ENCODE measurements around the gene RGS12. TPM values are rescaled to one million over a fixed set of nuclear protein-coding genes. Genes with fewer than 3 reads are reported as not detected.

RGS12 gene
- polyA plus RNA-seq, 1 donor (not counting 4 experiments of a cell fraction or from before 2014, with no cell fraction given), result 34.0 TPM

DNA sequence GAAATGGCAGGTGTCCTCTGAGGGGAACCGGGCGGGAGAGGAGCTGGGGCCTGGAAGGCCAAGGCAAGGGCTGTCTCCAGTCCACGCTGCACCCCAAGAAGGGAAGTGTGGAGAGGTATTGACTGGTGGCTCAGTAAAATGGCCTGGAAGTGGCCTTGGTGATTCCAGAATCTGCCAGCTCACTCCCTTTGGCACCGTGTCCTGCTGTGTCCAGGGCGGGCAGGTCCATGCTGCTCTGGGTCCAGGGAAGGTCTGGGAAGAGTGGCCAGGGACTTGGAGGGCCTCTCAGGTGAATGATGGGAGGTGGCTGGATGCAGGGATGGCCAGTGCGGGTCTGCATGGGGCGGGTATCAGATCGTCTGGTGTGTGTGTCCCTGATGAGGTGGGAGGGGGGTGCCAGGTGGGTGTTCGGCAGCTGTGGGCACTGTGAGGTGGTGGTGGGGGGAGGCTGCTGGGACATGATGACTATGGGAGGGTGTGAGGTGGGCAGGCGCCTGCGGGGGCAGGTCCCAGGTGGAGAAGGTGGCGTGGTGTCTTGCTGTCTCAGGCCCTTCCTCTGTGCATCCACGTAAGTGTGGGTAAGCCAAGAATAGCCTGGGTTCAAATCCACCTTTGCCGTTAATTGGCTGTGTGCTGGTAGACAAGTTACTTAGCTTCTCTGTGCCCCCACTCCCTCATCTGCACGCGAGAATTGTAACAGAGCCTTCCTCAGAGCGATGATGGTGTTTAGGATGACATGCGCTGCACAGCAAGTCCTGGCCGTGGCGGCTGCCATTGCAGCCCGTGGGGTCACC, 17.7 kb downstream of the RGS12 start:
- H3K9ac ChIP-seq (ENCODE audit: control insufficient read depth, extremely low read depth, insufficient read depth, low read length), result no peak overlapping the region

DNA sequence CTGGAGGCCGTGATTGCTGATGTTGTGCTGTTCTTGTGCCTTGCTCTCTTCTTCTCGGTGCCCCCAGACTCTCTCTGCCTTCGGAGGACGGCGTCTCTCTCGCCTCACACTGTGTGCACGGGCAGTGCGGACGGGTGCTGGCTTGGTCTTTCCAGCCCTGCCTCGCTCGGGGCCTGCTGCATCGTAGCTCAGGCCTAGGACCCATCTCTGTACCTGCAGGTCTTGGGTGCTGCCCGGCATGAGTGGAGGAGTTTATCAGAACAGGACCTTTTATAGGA, 18.2 kb downstream of the RGS12 start:
- H3K27me3 ChIP-seq (ENCODE audit: control insufficient read depth, extremely low read depth, insufficient read depth, low read length), result peaks cover 8% of the 10 kb centered on the region
- no peak overlapping the region for H3K9ac ChIP-seq (ENCODE audit: control insufficient read depth, extremely low read depth, insufficient read depth, low read length)
- H3K27ac ChIP-seq (ENCODE audit: control insufficient read depth, insufficient read depth, low read length), result no peak overlapping the region
- H3K9me1 ChIP-seq (ENCODE audit: control insufficient read depth, extremely low read depth, insufficient read depth, low read length), result no peaks in the 10 kb centered on the region
- H3K4me3 ChIP-seq (ENCODE audit: control insufficient read depth in 2 of 3, extremely low read depth in 1 of 3, insufficient read depth in 2 of 3, low read depth in 1 of 3, low read length in 3 of 3), result no peak overlapping the region
- DNase-seq (ENCODE audit: low read depth, low spot score) (no peak), FAIRE-seq (no peak)
- H2AFZ ChIP-seq (ENCODE audit: control insufficient read depth, low read length), result no peak overlapping the region
- H3K36me3 ChIP-seq (ENCODE audit: control insufficient read depth in 2 of 2, extremely low read depth in 1 of 2, insufficient read depth in 2 of 2, low read length in 2 of 2), result no peaks in the 10 kb centered on the region
- peaks cover 3% of the 10 kb centered on the region for H4K20me1 ChIP-seq (ENCODE audit: control insufficient read depth, extremely low read depth, insufficient read depth, low read length)
- no peaks in the 10 kb centered on the region for H3K79me2 ChIP-seq (ENCODE audit: control insufficient read depth, insufficient read depth, low read length)
- H3K9me3 ChIP-seq (ENCODE audit: control insufficient read depth, low read depth, low read length), result no peaks in the 10 kb centered on the region
- H3K4me2 ChIP-seq (ENCODE audit: control insufficient read depth, extremely low read depth, insufficient read depth, low read depth, low read length), result no peak overlapping the region
- peaks cover 14% of the 10 kb centered on the region for H3K4me1 ChIP-seq (ENCODE audit: control insufficient read depth, extremely low read depth, insufficient read depth, low read length)
- dilution Hi-C loops (cut with MboI; ENCODE audit: extremely low pct_ligation_motif_present, low sequenced_read_pairs), result no loop called here
- TF ChIP-seq EZH2 (IDR thresholded peaks at IDR 0.05; ENCODE audit: low read length), result no peak
- no peak for TF ChIP-seq CTCF (optimal IDR thresholded peaks at IDR 0.05 in 1 of 3, IDR thresholded peaks at IDR 0.05 in 1 of 3, conservative IDR thresholded peaks at IDR 0.05 in 1 of 3; ENCODE audit: extremely low read depth in 1 of 3, insufficient read depth in 2 of 3, low read length in 3 of 3)

More for the DNA sequence above, 17.7 kb downstream of the RGS12 start:
- H3K27me3 ChIP-seq (ENCODE audit: control insufficient read depth, extremely low read depth, insufficient read depth, low read length), result peaks cover 9% of the 10 kb centered on the region
- H3K4me3 ChIP-seq (ENCODE audit: control insufficient read depth in 2 of 3, extremely low read depth in 1 of 3, insufficient read depth in 2 of 3, low read depth in 1 of 3, low read length in 3 of 3), result no peak overlapping the region
- no peaks in the 10 kb centered on the region for H3K9me1 ChIP-seq (ENCODE audit: control insufficient read depth, extremely low read depth, insufficient read depth, low read length)
- peaks cover 3% of the 10 kb centered on the region for H4K20me1 ChIP-seq (ENCODE audit: control insufficient read depth, extremely low read depth, insufficient read depth, low read length)
- FAIRE-seq (no peak), DNase-seq (ENCODE audit: low read depth, low spot score) (no peak)
- no peak for TF ChIP-seq CTCF (optimal IDR thresholded peaks at IDR 0.05 in 1 of 3, IDR thresholded peaks at IDR 0.05 in 1 of 3, conservative IDR thresholded peaks at IDR 0.05 in 1 of 3; ENCODE audit: extremely low read depth in 1 of 3, insufficient read depth in 2 of 3, low read length in 3 of 3)
- no peak for TF ChIP-seq EZH2 (IDR thresholded peaks at IDR 0.05; ENCODE audit: low read length)
- H3K4me2 ChIP-seq (ENCODE audit: control insufficient read depth, extremely low read depth, insufficient read depth, low read depth, low read length), result no peak overlapping the region
- H3K4me1 ChIP-seq (ENCODE audit: control insufficient read depth, extremely low read depth, insufficient read depth, low read length), result peaks cover 14% of the 10 kb centered on the region
- no peaks in the 10 kb centered on the region for H3K9me3 ChIP-seq (ENCODE audit: control insufficient read depth, low read depth, low read length)
- H2AFZ ChIP-seq (ENCODE audit: control insufficient read depth, low read length), result no peak overlapping the region
- no peaks in the 10 kb centered on the region for H3K79me2 ChIP-seq (ENCODE audit: control insufficient read depth, insufficient read depth, low read length)
- H3K27ac ChIP-seq (ENCODE audit: control insufficient read depth, insufficient read depth, low read length), result no peak overlapping the region
- no peaks in the 10 kb centered on the region for H3K36me3 ChIP-seq (ENCODE audit: control insufficient read depth in 2 of 2, extremely low read depth in 1 of 2, insufficient read depth in 2 of 2, low read length in 2 of 2)
- dilution Hi-C loops (cut with MboI; ENCODE audit: extremely low pct_ligation_motif_present, low sequenced_read_pairs), result no loop called here

Data from keratinocyte (primary cell).